Renal cortical epithelial cell (primary cell): ENCODE data around the gene GSX2. TPM values are rescaled to one million over a fixed set of nuclear protein-coding genes. Genes with fewer than 3 reads are reported as not detected.
A peak's percentile ranks its signal among the peaks of the same experiment; 100 is the strongest.

Experiments used
- DNase-seq: peaks from one replicate; pipeline ENCODE4 v3.0.0-alpha.2; 2011; ENCODE audit warnings: low read depth
- total RNA-seq: library from RNA; depleted of rRNA; stranded (reverse); fragments of >200 nt; gene quantifications from 2 replicates; pipeline ENCODE4 v1.2.3, GENCODE V29; 2014

Gene GSX2
- total RNA-seq, 1 donor from 2014 or later: not detected

- no peak for DNase-seq
Measured at GRCh38 chr4:54077812-54078211, 22.2 kb upstream of the GSX2 start.

DNA sequence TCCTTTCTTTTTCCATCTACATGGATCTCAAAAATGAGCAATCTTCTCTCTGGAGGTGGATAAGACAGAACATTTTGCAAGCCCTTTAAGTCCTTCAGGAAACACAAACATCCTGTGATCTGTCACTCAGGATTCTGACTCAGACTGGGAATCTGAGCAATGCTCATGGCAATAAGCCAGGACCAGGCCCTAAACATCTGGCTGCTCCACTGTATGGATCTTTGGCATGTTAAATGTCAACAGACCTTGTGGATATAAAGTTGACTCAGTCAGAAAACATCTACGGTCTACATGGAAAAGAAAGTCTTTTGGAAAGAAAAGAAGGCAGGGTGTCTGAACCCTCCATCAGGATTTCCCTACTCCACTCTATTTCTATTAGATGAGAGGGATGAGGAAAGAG lies 17.8 kb upstream of the GSX2 start:
- DNase-seq: peak; percentile 99

DNA sequence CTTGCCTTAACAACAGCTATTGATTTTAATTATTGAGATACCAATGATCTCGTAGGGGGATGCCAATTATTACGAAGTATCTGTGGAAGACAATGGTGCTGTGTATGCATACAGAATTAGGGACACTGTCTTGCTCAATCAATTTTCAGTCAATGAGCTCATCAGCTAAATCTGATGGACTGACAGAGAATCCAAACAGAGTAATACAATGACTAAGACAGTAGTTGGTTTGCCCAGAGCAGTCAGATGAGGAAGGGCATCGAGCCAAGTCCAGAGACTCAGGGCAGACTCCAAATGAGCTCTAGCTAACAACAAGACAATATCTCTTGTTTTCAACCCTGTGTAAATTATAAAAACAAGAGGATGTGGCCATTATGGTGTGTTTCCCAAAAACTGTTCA lies 14.7 kb upstream of the GSX2 start:
- DNase-seq: peak; percentile 93

GRCh38 chr4:54089875-54090274 lies 10.1 kb upstream of the GSX2 start:
- DNase-seq: no peak

- no peak for DNase-seq
Measured at GRCh38 chr4:54090404-54090803, 9.6 kb upstream of the GSX2 start.

DNA sequence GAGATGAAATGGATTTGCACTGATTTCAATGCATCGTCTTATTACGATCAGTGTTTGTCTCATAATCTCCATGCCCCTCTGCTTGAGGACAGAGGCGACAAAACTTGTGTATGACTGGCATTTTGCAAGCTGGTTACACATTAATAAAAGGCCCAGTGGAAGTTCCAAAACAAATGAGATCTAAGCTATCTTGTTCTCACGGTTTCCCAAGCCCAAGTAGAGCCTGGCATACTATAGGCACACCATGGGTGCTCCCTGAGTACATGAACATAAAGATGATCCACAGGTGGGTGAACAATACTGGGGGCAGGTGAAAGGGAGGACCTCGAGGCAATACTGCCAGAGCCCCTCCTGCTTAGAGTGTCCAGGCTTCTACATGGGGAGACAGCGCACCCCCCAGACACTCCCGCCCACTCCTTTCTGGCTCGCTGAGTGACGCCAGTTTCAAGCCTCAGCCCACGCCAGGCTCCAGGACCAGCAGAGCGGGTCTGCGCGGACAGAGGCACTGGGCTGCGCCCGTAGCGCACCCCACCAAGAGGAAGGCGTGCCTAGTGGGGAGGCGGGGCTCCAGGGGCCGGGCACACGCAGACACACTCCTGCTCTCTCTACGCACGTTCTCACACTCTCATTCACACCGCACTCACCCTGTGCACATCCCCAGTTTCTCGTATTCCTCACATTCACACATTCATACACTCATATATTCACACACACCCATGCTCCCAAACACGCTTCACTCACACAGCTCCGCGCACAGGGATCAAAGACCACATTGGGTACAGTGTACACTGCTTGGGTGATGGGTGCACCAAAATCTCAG lies 8.9 kb upstream of the GSX2 start:
- peak; percentile 63 for DNase-seq

- no peak for DNase-seq
Measured at GRCh38 chr4:54091637-54092404, 8.1 kb upstream of the GSX2 start.

DNA sequence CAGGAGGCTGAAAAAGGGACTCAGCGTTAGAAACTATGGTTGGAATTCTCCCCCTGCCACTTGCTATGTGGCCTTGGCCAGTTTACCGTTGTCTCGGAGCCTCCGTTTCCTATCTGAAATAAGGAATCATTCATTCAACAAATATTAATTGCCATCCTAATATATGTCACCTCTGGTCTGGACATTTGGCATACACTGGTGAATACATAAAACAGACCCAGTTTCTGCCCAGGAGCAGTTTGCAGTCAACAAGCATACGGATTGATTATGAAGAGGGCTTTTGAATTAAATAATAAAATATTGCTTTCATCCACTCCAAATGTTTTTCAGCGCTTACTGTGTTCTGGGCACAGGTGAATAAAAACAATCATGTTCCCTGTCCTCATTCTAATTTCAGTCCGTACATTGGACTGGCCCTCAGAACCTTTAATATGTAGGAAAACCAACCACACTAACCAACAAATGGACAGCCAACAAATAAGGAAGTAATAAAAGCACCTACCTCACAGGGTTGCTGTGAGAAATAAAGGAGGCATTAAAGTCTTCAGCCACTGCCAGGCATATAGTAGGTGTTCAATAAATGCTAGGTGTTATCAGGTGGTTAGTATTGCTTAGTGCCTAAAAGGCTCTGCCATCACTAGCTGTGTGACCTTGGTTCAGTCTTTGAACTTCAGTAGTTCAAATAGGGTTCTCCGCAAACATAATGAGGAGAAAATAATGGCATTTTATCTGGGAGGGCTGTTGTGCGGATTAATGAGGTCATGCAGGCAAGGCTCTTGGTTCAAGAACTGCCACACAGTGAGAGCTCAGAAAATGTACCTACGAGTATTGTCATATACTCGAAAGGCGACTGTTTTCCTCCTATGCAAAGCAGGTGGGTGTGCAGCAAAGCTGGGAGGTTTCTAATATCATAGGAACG lies 7.3 kb upstream of the GSX2 start:
- DNase-seq: no peak

DNA sequence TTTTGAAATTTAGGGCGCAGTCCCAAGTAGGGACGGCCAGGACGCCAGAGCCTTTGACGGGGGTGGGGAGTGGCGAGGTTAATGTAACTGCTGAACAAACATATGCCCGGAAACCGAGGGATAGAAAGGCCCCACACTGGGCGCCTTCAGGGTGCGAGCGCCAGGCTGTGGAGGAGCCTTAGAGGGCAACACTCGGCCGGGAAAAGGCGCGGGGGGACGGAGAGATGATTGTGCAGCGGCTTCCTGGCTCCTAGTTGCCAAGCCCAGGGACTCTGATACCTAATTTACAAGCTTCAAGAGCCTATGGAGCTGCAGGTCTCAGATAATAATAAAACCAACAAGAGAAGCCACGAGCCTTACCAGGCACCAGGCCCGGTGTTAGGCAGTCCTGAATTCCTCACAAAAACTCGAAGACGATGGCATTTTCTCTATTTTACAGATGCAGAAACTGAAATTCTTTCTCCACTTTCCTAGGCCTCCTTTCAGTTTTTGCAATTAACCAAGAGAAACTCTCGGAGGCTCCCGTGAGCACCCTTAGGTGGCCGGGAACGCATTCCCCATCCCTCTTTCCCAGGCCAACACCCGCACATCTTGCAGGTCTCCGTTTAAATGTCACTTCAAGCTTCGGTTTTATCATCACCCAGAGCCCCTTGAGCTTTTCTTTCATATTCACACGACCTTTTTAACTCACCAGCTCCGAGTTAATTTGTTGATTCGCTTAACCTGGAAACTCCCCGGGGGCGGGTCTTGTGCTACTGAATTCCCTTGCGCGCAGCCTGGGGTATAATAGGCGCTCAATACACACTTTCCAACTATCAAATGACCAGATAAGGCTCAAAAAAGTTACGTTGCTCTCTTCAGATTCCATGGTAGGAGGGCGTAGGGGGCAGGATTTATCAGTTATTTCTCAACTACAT lies 6.4 kb upstream of the GSX2 start:
- DNase-seq: no peak

DNA sequence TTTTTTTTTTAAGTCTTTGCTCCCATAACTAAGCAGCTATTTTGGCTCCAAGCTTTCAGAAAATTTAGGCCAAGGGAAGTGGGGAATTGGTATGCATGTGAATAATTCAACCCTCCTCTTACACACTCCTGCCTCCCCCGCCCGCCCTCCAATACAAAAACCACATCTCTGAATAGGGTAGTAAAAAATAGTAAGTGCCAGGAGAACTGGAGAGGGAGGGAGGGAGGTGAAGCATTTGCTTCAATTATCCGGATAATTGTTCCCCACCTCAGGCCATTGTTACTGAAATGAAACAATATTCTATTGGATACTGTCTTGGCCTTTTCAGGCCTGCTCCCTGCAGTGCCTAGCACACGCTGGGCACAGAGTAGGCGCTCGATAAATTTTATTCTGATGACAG lies 5.5 kb upstream of the GSX2 start:
- DNase-seq: no peak

- no peak for DNase-seq
Measured at GRCh38 chr4:54095110-54095825, 4.7 kb upstream of the GSX2 start.

DNA sequence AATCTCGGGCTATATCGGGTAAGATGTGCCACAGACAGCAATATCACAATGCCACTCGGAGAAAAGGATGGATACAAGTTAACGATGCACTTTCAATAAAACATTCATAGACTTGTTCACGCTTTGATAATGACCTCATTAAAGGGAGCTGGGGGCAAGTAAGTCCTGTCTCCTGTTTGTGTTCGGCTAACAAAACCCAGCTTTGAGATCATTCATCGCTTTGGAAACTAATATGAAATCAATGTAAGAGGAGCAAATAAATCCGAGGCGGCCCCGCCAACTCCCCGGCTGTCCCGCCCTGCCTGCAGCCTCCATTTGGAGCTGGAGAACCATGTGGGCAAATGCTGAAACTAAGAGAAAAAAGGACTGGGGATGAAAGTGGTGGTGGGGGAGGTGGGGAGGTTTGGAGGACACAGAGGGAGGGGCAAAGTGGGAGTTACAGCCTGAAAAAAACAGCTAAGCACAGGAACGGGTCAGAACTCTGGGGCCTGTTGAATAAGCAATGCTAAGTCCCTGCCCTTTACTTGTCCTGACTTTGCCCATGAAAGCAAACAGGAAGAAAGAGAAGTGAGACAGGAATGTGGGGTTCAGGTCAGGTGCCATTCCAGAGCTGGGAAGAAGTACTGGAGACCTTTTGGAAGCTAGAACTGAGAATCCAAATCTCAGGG lies 3.5 kb upstream of the GSX2 start:
- DNase-seq: no peak

- DNase-seq: no peak
Measured at GRCh38 chr4:54097152-54097551, 2.8 kb upstream of the GSX2 start.

GRCh38 chr4:54098375-54098774 lies 1.6 kb upstream of the GSX2 start:
- no peak for DNase-seq

GRCh38 chr4:54099287-54099747 lies 646 bp upstream of the GSX2 start:
- peak; percentile 64 for DNase-seq

DNA sequence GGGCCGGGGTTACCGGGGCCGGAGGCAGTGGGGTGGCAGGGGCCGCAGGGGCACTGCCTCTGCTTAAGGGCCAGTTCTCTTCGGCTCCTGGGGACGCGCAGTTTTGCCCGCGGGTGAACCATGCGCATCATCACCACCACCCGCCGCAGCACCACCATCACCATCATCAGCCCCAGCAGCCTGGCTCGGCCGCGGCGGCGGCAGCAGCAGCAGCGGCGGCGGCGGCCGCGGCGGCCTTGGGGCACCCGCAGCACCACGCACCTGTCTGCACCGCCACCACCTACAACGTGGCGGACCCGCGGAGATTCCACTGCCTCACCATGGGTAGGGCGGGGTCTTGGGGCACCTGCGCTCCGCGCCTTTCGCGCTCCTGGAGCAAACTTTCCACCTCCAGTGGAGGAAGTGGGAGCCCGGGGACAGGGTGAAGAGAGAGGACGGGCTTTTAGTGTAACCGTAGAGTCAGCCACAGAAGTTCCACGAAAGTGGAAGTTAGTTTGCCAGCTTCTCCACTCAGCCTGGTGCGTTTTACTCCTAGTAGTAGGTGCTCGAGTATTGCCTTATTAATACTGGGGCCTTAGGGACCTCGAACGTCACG lies 729 bp downstream of the GSX2 start:
- no peak for DNase-seq

GRCh38 chr4:54101190-54102041 lies 1.5 kb downstream of the GSX2 start:
- DNase-seq: no peak

GRCh38 chr4:54102531-54103106 lies 2.7 kb downstream of the GSX2 start:
- DNase-seq: no peak
